Measurements from ENCODE around the gene PTPRS. TPM values are rescaled to one million over a fixed set of nuclear protein-coding genes. Genes with fewer than 3 reads are reported as not detected.

Gene PTPRS
- polyA plus RNA-seq, 1 donor from 2014 or later, result 0.86 TPM

DNA sequence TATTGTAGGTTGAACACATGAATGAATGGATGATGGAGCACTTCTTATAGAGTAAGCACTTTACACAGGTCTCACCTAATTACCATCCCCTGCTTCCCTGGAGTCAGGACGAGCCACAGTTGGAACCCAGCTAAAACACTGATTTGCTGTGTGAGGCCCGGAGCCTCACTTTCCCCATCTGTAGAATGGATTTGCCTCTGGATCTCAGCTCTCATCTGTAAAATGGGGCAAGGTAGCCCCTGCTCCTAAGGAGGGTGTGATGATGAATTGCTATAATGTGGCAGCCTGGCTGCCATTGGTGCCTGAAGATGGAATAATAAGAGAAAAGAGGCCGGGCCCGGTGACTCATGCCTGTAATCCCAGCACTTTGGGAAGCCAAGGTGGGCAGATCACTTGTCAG is 1.4 kb upstream of the PTPRS start:
- H3K4me3 Mint-ChIP-seq, result peak overlapping the region in 3 of 4 donors; percentile 75 to 88 (median 75)
- peaks cover 41% of the 10 kb centered on the region for H3K27me3 Mint-ChIP-seq
- H3K36me3 Mint-ChIP-seq, result no peaks in the 10 kb centered on the region
- H3K4me1 Mint-ChIP-seq, result peaks cover 0 to 7% (median 6%) of the 10 kb centered on the region in 3 donors
- peak overlapping the region in 1 of 3 donors; percentile 51 for H3K27ac Mint-ChIP-seq
- peaks cover 0 to 5% (median 4%) of the 10 kb centered on the region in 3 donors for H3K9me3 Mint-ChIP-seq

- Mint-ChIP-seq H3K9me3 (peaks cover 0 to 3% (median 0%) of the 10 kb centered on the region in 3 donors), H3K4me3 (peak overlapping the region; percentile 63 to 88 (median 78)), H3K36me3 (no peaks in the 10 kb centered on the region), H3K27ac (peak overlapping the region in 1 of 3 donors; percentile 51), H3K4me1 (peaks cover 1 to 8% (median 7%) of the 10 kb centered on the region in 3 donors), H3K27me3 (peaks cover 41% of the 10 kb centered on the region)
Observed at GRCh38 chr19:5341448-5341820, 822 bp upstream of the PTPRS start.

DNA sequence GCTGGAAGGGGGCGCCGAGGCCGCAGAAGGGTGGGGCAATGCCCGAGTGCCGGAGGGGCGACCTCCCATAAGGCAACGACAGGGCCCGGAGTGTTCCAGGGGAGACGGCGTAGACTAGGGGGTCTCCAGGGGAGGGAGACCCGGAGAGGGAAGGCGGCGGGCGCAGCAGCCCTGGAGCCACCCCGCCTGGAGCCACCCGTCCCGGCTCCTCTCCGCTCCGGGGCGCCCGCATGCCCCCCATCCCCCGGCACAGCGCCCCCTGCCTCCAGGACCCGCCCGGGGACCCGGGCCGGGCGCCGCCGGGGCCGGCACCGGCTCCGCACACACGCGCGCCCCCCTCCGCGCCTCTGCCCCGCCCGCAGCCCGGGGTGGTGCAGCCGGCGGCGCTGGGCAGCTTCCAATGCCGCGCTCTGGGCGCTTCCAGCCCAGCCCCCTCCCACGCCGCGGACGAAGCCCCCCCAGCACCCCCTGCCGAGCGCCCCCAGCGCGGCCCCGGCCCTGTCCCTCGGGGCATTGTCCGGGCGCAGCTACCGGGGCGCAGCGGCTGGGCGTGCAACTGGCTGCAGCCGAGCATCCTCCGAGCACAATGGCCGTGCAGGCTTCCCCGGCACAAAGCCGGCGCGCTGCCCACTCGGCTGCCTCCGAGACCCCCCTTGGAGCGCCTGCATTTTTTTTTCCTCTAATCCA is 519 bp downstream of the PTPRS start:
- Mint-ChIP-seq H3K27ac (no peak overlapping the region), H3K27me3 (peaks cover 50% of the 10 kb centered on the region), H3K4me3 (peak overlapping the region; percentile 38 to 89 (median 79)), H3K36me3 (no peaks in the 10 kb centered on the region), H3K4me1 (peaks cover 11 to 17% (median 14%) of the 10 kb centered on the region in 3 donors), H3K9me3 (peaks cover 0 to 1% (median 0%) of the 10 kb centered on the region in 3 donors)

DNA sequence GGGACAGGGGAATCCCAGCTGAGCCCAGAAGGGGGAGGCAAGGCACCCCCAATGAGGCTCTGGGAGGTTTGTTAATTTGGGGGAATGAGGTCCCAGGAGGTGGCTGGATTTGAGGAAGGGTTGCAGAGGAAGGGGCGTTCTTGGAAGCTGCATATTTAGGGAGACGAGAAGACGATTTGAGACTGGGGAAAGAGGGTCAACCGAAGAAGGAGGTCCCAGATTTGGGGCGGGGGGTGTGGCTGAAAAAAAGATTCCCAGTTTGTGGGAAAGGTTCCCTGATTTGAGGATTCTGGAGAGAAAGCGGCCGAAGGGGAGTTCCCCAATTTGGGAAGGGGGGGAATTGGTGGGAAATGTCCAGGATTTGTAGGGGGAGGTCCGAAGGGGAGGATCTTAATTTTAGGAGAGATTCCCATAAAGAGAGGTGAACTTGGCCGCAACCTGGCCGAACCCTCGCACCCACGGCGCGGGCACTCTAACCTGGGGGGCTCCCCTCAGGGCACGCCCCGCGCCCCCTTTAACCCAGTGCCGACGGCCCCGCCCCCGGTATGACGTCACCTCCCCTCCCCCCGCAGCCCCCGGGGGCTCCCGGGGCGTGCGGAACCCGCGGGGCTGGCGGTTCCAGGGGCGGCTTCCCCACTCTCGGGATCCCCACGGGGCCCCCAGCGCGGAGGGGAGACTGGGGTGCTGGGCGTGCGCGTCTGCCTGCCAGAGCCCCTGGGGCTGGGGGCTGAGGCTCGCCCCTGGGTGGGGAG is 1.2 kb downstream of the PTPRS start:
- Mint-ChIP-seq H3K36me3 (no peaks in the 10 kb centered on the region), H3K27ac (peak overlapping the region; percentile 72 to 95 (median 75)), H3K9me3 (peaks cover 0 to 1% (median 0%) of the 10 kb centered on the region in 3 donors), H3K4me3 (peak overlapping the region; percentile 68 to 87 (median 80)), H3K27me3 (peaks cover 53% of the 10 kb centered on the region), H3K4me1 (peaks cover 12 to 17% (median 14%) of the 10 kb centered on the region in 3 donors)

DNA sequence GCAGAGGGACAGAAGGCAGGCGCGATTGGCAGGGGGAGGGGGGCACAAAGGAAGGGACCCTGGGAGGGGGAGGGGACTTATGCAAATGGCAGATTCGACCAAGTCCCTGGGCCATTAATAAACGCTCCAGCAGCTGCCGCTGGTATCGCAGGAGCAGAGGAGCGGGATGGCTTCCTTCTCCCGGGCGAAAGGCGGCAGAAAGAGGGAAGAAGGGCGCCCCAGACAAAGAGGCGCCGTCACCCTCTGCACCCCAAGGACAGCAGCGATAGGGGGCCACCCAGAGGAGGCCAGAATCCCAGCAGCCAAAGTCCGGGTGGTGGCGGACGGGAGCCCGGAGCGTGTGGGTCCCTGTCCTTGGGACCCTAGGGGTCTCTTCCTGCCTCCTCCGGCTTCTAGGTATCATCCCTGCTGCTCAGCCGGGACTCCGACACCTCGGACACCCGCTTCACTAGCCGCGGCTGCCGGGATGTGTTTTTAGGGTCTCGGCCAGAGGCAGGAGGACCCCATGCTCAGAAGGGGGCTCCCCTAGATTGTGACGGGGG is 1.9 kb downstream of the PTPRS start:
- Mint-ChIP-seq H3K9me3 (peaks cover 0 to 1% (median 0%) of the 10 kb centered on the region in 3 donors), H3K27ac (peak overlapping the region in 2 of 3 donors; percentile 75 to 95)

DNA sequence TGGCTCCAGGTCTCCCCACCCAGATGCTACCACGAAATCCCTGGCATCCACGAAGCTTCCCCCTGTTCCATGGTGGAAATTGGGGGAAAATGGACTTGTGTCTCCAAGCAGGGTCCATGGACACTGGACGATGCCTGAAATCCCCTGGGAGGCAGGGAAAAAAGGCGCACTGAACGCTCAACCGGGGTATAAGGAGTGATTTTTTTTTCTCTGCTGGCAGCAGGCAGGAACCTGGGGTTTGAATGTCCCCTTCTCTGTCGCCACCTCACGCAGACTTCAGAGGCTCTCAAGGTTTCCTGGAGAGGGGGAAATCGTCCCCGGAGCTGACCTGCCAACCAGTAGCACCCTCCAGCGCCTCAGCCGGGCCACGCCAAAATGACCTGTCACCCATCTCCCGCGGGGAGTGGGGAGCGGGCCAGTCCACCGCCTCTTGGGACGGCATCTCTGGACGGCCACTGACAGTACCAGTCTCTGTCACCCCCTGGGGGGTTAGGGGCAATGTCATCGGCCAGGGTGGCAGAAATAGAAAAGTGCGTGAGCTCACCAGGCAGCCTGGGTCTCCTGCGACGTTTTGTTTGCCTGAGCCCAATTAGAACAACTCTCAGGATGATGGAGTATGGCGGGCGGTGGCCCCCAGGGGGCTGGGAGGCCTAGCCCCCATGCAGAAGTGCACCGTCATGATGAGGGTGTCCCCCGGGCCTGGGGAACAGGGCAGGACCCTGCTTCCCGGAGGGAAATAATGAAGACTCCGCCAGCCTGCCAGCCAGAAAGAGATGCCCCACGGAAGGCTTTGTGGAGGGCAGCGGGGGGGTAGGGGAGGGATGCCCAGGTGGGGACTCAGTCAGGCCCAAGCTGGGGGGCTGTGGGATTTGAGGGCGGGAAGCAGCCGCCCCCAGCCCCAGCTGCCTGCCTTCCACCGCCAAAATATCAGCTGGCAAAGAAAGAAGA is 2.6 kb downstream of the PTPRS start:
- peak overlapping the region in 3 of 4 donors; percentile 52 to 87 (median 62) for H3K4me3 Mint-ChIP-seq
- peaks cover 14 to 17% (median 16%) of the 10 kb centered on the region in 3 donors for H3K4me1 Mint-ChIP-seq
- H3K9me3 Mint-ChIP-seq, result peaks cover 0 to 1% (median 0%) of the 10 kb centered on the region in 3 donors
- H3K36me3 Mint-ChIP-seq, result no peaks in the 10 kb centered on the region
- H3K27ac Mint-ChIP-seq, result peak overlapping the region in 1 of 3 donors; percentile 8
- H3K27me3 Mint-ChIP-seq, result peaks cover 53% of the 10 kb centered on the region

More for the DNA sequence above, 1.9 kb downstream of the PTPRS start:
- Mint-ChIP-seq H3K27me3 (peaks cover 52% of the 10 kb centered on the region), H3K4me1 (peaks cover 14 to 17% (median 16%) of the 10 kb centered on the region in 3 donors), H3K4me3 (peak overlapping the region; percentile 54 to 87 (median 80)), H3K36me3 (no peaks in the 10 kb centered on the region)

DNA sequence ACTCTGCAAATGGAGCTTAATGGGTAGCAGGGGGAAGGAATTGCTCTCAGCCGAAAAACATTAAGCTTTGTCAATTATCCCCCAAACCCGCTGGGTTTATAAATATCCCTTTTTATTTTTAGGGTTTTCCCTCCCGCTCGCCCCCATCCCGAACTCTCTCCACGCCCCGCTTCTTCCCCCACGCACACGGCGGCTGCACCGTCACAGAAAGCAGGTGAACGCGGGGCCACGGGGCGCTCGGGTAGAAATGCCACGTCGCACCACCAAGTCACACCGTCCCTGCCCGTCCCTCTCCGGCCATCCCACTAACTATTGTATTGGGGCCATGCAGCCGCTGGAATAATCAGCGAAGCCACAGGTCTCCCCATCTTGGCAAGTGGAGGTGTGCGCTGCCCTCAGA is 3.5 kb downstream of the PTPRS start:
- Mint-ChIP-seq H3K9me3 (peaks cover 0 to 1% (median 0%) of the 10 kb centered on the region in 3 donors), H3K4me3 (no peak overlapping the region), H3K27ac (peak overlapping the region in 2 of 3 donors; percentile 8 to 39)

GRCh38 chr19:5336195-5336965 is 4.2 kb downstream of the PTPRS start:
- Mint-ChIP-seq H3K9me3 (peaks cover 0 to 1% (median 0%) of the 10 kb centered on the region in 3 donors), H3K27me3 (peaks cover 49% of the 10 kb centered on the region), H3K4me3 (peak overlapping the region in 3 of 4 donors; percentile 72 to 80 (median 80)), H3K36me3 (no peaks in the 10 kb centered on the region), H3K4me1 (peaks cover 14 to 17% (median 16%) of the 10 kb centered on the region in 3 donors), H3K27ac (peak overlapping the region; percentile 24 to 75 (median 65))

More for the DNA sequence above, 3.5 kb downstream of the PTPRS start:
- Mint-ChIP-seq H3K4me1 (peaks cover 14 to 17% (median 16%) of the 10 kb centered on the region in 3 donors), H3K27me3 (peaks cover 53% of the 10 kb centered on the region), H3K36me3 (no peaks in the 10 kb centered on the region)

GRCh38 chr19:5335593-5335992 is 5.0 kb downstream of the PTPRS start:
- peak overlapping the region in 2 of 3 donors; percentile 24 to 75 for H3K27ac Mint-ChIP-seq
- peaks cover 0 to 1% (median 0%) of the 10 kb centered on the region in 3 donors for H3K9me3 Mint-ChIP-seq
- no peaks in the 10 kb centered on the region for H3K36me3 Mint-ChIP-seq
- H3K27me3 Mint-ChIP-seq, result peaks cover 49% of the 10 kb centered on the region
- peaks cover 11 to 19% (median 16%) of the 10 kb centered on the region in 3 donors for H3K4me1 Mint-ChIP-seq
- peak overlapping the region; percentile 22 to 80 (median 53) for H3K4me3 Mint-ChIP-seq

DNA sequence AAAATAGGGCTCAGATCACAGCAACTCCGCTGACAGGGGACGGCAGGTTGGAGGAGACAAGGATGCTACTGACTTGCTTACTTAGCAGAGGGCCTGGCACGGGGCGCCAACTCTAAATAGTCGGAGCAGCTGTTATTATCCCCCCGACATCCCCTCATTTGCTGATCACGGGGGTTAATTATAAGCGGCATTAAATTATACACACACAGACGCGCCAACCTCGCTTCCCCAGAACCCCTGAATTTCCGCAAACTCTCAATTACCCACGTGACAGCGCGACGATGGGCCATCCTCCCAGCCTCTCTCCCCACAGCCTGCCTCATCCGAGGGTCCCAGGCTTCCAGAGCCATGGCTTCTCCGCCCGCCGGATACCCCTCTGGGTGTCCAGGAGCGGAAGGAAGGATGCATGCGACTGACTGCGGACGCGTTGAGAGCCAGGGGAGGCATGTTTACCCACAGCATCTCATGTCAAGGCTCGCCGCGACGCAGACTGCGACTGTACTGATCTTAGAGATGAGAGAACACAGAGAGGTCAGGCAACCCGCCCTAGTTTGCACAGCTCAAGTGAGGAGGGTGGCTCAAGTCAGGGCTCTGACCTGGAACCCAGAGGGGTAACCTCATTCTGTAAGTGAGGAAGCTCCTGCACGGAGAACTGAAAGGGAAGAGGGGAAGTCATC is 5.7 kb downstream of the PTPRS start:
- peaks cover 0 to 1% (median 0%) of the 10 kb centered on the region in 3 donors for H3K9me3 Mint-ChIP-seq
- H3K4me1 Mint-ChIP-seq, result peaks cover 13 to 22% (median 16%) of the 10 kb centered on the region in 3 donors
- H3K27ac Mint-ChIP-seq, result no peak overlapping the region
- H3K27me3 Mint-ChIP-seq, result peaks cover 48% of the 10 kb centered on the region
- H3K4me3 Mint-ChIP-seq, result peak overlapping the region in 3 of 4 donors; percentile 41 to 80 (median 68)
- no peaks in the 10 kb centered on the region for H3K36me3 Mint-ChIP-seq

GRCh38 chr19:5334366-5334739 is 6.3 kb downstream of the PTPRS start:
- Mint-ChIP-seq H3K4me3 (no peak overlapping the region), H3K4me1 (peaks cover 13 to 22% (median 16%) of the 10 kb centered on the region in 3 donors), H3K27ac (no peak overlapping the region), H3K9me3 (peaks cover 0 to 1% (median 0%) of the 10 kb centered on the region in 3 donors), H3K27me3 (peaks cover 47% of the 10 kb centered on the region), H3K36me3 (no peaks in the 10 kb centered on the region)

DNA sequence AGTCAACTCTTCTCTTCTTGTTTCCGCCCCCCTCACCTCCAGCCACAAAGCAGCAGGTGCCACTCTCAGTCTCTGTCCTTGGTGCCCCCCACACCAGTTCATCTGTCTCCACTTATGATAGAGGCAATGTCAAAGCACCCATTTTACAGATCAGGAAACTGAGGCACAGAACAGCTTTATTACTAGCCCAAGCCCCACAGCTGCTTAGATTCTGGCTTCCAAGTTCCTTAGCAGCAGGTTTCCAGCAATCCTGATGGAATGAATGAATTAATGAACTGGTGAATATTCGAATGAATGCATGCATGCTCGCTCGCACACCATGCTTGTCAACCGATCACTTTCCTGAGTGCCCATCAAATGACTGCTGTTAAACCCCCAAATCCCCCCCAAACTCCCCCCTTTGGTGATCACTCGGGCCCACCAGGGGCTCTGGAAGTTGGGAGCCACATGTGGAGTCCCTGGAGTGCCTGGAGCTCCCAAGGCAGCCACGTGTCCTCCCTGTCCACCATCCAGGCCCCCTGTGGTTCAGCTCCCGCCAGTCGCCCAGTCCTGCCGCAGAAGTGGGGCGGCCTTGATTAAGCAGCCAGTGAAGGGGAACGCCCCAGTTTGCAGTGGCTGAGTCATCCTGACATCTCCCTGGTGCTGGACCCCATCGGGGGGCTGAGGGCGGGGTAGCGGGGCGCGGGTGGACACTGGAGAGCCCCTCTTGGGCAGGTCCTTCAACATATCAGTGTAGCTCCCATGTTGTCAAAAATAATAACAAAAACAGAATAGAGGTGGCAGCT is 6.8 kb downstream of the PTPRS start:
- peaks cover 8 to 20% (median 16%) of the 10 kb centered on the region in 3 donors for H3K4me1 Mint-ChIP-seq
- no peak overlapping the region for H3K4me3 Mint-ChIP-seq
- H3K27me3 Mint-ChIP-seq, result peaks cover 42% of the 10 kb centered on the region
- H3K36me3 Mint-ChIP-seq, result no peaks in the 10 kb centered on the region
- peak overlapping the region in 1 of 3 donors; percentile 63 for H3K27ac Mint-ChIP-seq
- peaks cover 0 to 1% (median 0%) of the 10 kb centered on the region in 3 donors for H3K9me3 Mint-ChIP-seq
